HepG2 (cell line): ENCODE data around the gene SLC22A4.

Source experiments
- TCF7 ChIP-seq: sonication (generic); IDR thresholded peaks from 2 replicates; pipeline ENCODE4 v1.6.1; 2016; ENCODE audit warnings: antibody characterized with exemption, low read depth
- ZNF253 ChIP-seq: sonication (generic); formaldehyde crosslinking; IDR thresholded peaks from 2 replicates; pipeline ENCODE4 v1.8.0; 2022; ENCODE audit warnings: mild to moderate bottlenecking, missing genetic modification reagents, borderline replicate concordance
- ZNF749 ChIP-seq: sonication (generic); formaldehyde crosslinking; IDR thresholded peaks from 2 replicates; pipeline ENCODE4 v1.8.0; 2022; ENCODE audit warnings: mild to moderate bottlenecking, missing genetic modification reagents, moderate library complexity, borderline replicate concordance
- ZZZ3 ChIP-seq: sonication (generic); formaldehyde crosslinking; IDR thresholded peaks from 2 replicates; pipeline ENCODE4 v1.4.0; 2020; ENCODE audit warnings: missing genetic modification reagents, mild to moderate bottlenecking, borderline replicate concordance
- TF ChIP-seq, protein P1 (sequence below): sonication (generic); formaldehyde crosslinking; IDR thresholded peaks from 2 replicates; pipeline ENCODE4 v1.5.0; 2020; ENCODE audit warnings: mild to moderate bottlenecking, missing genetic modification reagents, moderate library complexity
- TF ChIP-seq, protein P2 (sequence below): sonication (generic); formaldehyde crosslinking; IDR thresholded peaks from 2 replicates; pipeline ENCODE4 v1.4.0; 2020; ENCODE audit warnings: missing genetic modification reagents, borderline replicate concordance

DNA sequence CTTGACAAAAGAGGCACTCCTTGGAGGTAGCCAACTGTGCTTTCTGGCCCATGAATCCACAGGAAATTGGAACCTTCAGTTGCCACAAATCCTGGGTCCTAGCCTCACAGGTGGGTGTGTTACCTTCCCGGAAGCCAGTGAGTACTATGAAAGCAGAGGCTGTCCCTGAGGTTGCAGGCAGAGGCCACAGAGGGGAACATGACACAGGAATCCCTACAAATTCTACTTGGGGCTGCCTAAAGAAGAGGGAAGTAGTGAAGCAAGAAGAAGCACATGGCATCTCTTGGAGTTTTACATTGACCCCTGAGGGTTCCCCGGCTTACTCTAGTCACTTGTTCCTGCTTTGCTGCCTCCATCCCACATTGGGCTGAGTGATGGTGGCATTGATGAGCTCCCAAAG is 77.9 kb downstream of the SLC22A4 start:
- TF ChIP-seq, protein P1, sequence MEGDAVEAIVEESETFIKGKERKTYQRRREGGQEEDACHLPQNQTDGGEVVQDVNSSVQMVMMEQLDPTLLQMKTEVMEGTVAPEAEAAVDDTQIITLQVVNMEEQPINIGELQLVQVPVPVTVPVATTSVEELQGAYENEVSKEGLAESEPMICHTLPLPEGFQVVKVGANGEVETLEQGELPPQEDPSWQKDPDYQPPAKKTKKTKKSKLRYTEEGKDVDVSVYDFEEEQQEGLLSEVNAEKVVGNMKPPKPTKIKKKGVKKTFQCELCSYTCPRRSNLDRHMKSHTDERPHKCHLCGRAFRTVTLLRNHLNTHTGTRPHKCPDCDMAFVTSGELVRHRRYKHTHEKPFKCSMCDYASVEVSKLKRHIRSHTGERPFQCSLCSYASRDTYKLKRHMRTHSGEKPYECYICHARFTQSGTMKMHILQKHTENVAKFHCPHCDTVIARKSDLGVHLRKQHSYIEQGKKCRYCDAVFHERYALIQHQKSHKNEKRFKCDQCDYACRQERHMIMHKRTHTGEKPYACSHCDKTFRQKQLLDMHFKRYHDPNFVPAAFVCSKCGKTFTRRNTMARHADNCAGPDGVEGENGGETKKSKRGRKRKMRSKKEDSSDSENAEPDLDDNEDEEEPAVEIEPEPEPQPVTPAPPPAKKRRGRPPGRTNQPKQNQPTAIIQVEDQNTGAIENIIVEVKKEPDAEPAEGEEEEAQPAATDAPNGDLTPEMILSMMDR (CRISPR knock-in tag) = no peak
- no peak for TF ChIP-seq ZNF253
- TF ChIP-seq, protein P2, sequence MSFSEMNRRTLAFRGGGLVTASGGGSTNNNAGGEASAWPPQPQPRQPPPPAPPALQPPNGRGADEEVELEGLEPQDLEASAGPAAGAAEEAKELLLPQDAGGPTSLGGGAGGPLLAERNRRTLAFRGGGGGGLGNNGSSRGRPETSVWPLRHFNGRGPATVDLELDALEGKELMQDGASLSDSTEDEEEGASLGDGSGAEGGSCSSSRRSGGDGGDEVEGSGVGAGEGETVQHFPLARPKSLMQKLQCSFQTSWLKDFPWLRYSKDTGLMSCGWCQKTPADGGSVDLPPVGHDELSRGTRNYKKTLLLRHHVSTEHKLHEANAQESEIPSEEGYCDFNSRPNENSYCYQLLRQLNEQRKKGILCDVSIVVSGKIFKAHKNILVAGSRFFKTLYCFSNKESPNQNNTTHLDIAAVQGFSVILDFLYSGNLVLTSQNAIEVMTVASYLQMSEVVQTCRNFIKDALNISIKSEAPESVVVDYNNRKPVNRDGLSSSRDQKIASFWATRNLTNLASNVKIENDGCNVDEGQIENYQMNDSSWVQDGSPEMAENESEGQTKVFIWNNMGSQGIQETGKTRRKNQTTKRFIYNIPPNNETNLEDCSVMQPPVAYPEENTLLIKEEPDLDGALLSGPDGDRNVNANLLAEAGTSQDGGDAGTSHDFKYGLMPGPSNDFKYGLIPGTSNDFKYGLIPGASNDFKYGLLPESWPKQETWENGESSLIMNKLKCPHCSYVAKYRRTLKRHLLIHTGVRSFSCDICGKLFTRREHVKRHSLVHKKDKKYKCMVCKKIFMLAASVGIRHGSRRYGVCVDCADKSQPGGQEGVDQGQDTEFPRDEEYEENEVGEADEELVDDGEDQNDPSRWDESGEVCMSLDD (CRISPR knock-in tag) = no peak
- TF ChIP-seq TCF7 = no peak
- TF ChIP-seq ZZZ3 (CRISPR knock-in tag) = no peak
- no peak for TF ChIP-seq ZNF749 (CRISPR knock-in tag)
